MG63 (cell line): ENCODE results near the gene TMEM63A. TPM values are rescaled to one million over a fixed set of nuclear protein-coding genes. Genes with fewer than 3 reads are reported as not detected.
"Not testable (repeated sequence)": the region's sequence is repeated elsewhere in the genome, so short reads cannot be mapped to it uniquely, and the experiment has no call there.

Source experiments
- DNase-seq: peaks from one replicate; pipeline ENCODE4 v3.0.0-alpha.2; 2020
- H3K27me3 ChIP-seq: fragments of 250-450 bp; sonication (Bioruptor Pico); 2 replicates; pipeline ENCODE4 v1.5.1; 2020; ENCODE audit warnings: mild to moderate bottlenecking, moderate library complexity
- H3K36me3 ChIP-seq: fragments of 250-450 bp; sonication (Bioruptor Pico); 2 replicates; pipeline ENCODE4 v1.5.1; 2020; ENCODE audit warnings: mild to moderate bottlenecking, moderate library complexity
- H3K4me3 ChIP-seq: fragments of 250-450 bp; sonication (Bioruptor Pico); 2 replicates; pipeline ENCODE4 v1.5.1; 2020; ENCODE audit warnings: mild to moderate bottlenecking, moderate library complexity
- H3K9me3 ChIP-seq: fragments of 250-450 bp; sonication (Bioruptor Pico); 2 replicates; pipeline ENCODE4 v1.5.1; 2020; ENCODE audit warnings: mild to moderate bottlenecking, moderate library complexity
- total RNA-seq: library from RNA; depleted of rRNA; stranded (reverse); fragments of >200 nt; shearing (Covaris generic); gene quantifications from 2 replicates; pipeline ENCODE4 v1.2.3, GENCODE V29; 2014; ENCODE audit warnings: low replicate concordance; rRNA removed

The TMEM63A gene
- 1.3 and 5.5 TPM in 2 replicates for total RNA-seq

DNA sequence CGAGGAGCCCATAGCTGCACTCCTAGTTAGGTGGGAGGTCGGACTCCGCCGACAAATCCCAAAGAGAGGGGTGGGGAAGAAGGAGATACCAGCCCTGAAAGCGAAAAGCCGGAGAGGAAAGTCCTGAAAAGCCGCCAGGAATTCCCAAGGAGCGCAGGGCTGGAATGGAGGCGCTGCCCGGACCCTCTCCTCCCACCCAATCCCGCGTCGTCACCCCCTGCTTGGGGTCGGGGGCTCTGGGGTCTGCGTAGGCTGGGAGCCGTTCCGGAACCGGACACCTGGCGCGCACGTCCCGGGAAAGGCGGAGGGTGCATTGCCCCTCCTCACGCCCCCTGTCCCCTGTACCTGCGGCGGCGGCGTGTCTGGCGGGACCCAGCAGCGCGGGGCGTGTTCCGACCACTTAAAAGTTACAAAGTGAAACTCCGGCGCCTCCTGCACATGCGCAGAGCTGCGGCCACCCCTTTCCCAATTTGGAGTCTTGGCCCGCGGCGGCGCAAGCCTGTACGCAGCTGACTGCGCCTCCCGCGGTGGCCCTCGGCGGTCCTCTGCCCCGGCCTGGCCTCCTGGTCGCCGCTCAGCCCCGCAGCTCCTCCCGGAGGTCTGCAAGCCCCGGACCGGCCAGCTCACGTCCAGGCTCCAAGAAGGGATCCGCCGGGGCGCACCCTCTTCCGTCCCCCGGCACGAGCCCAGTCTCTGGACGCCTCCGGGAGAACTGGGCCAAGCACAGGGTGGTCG lies at the start of gene TMEM63A:
TSS of gene TMEM63A (minus strand) at position 422 of the 735 bp plus-strand sequence. CDS start 4,800 bp downstream, outside the sequence.
- Histone ChIP-seq H3K27me3 (no peaks in the 10 kb centered on the region), H3K36me3 (peaks cover 5% of the 10 kb centered on the region), H3K9me3 (no peaks in the 10 kb centered on the region), H3K4me3 (peak within 1 kb of the TSS; percentile 87)
- DNase-seq: peak; percentile 87

GRCh38 chr1:225931270-225932136 lies 49.3 kb upstream of the TMEM63A start:
- no peak overlapping the region for H3K4me3 ChIP-seq
- H3K27me3 ChIP-seq: no peaks in the 10 kb centered on the region
- H3K36me3 ChIP-seq: no peaks in the 10 kb centered on the region
- DNase-seq: no peak
- no peaks in the 10 kb centered on the region for H3K9me3 ChIP-seq

GRCh38 chr1:225930566-225930965 lies 48.4 kb upstream of the TMEM63A start:
- H3K4me3 ChIP-seq: no peak overlapping the region
- H3K36me3 ChIP-seq: no peaks in the 10 kb centered on the region
- H3K9me3 ChIP-seq: no peaks in the 10 kb centered on the region
- no peak for DNase-seq
- no peaks in the 10 kb centered on the region for H3K27me3 ChIP-seq

- not testable (repeated sequence) for DNase-seq, H3K27me3 ChIP-seq, H3K9me3 ChIP-seq, H3K4me3 ChIP-seq, H3K36me3 ChIP-seq
Observed at GRCh38 chr1:225929462-225929861, 47.3 kb upstream of the TMEM63A start.

DNA sequence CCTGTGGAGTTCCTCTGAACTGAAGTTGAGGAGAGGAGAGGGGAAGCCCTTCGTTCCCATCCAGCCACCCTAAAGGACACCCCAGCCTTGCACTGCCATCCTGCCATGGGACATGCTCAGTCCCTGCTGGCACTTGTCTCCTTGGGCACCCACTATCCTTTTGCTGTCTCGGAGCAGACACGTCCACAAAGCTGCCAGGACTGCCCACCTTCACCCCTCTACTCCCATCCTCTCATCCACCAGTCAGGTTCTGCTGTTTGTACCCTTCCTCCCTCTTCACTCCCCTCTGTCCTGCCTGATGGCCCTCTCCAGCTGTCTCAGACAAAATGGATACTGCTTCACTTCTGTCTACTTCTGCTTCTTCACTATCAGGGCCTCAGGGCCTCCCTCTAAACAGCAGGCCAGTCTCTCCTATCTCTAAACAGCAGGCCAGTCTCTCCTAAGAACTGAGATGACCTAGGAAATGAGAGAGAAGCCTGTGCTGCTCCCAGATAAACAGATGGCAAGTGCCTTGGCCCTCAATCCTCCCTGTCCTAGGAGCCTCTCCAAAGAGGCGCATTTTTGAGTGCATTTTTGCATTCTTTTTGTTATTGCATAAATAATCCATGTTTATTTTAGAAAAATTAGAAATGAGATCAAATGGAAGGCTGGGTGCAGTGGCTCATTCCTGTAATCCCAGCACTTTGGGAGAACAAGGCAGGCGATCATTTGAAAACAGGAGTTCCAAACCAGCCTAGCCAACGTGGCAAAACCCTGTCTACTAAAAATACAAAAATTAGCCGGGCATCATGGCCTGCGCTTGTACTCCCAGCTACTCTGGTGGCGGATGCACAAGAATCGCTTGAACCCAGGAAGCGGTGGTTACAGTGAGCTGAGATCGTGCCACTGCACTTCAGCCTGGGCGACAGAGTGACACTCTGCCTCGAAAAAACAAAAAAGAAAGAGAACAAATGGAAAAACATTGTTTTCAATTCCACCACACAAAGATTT lies 46.3 kb upstream of the TMEM63A start:
- no peak overlapping the region for H3K4me3 ChIP-seq
- peaks cover 4% of the 10 kb centered on the region; the same call in 1 of the 2 replicates for H3K36me3 ChIP-seq

GRCh38 chr1:225926551-225927113 lies 44.5 kb upstream of the TMEM63A start:
- Histone ChIP-seq H3K36me3 (peaks cover 18% of the 10 kb centered on the region), H3K27me3 (no peaks in the 10 kb centered on the region), H3K4me3 (no peak overlapping the region), H3K9me3 (no peaks in the 10 kb centered on the region)
- DNase-seq: no peak

More for the DNA sequence above, 46.3 kb upstream of the TMEM63A start:
- Histone ChIP-seq H3K27me3 (no peaks in the 10 kb centered on the region), H3K9me3 (no peaks in the 10 kb centered on the region)
- no peak for DNase-seq

GRCh38 chr1:225923692-225924555 lies 41.7 kb upstream of the TMEM63A start, which contains the start of gene PYCR2:
PYCR2 (minus strand) TSS chr1:225924250; CDS start chr1:225924110, 140 bp downstream.
- Histone ChIP-seq H3K9me3 (no peaks in the 10 kb centered on the region), H3K36me3 (peaks cover 42% of the 10 kb centered on the region), H3K27me3 (no peaks in the 10 kb centered on the region), H3K4me3 (peak within 1 kb of the TSS; percentile 92)
- DNase-seq: peak; percentile 98

GRCh38 chr1:225923381-225923691 lies 41.2 kb upstream of the TMEM63A start:
- H3K9me3 ChIP-seq: no peaks in the 10 kb centered on the region
- DNase-seq: peak; percentile 16
- H3K27me3 ChIP-seq: no peaks in the 10 kb centered on the region
- peaks cover 48% of the 10 kb centered on the region for H3K36me3 ChIP-seq
- peak overlapping the region; percentile 92 for H3K4me3 ChIP-seq

- no peak overlapping the region; the same call in 1 of the 2 replicates for H3K4me3 ChIP-seq
- H3K27me3 ChIP-seq: no peaks in the 10 kb centered on the region
- peaks cover 50% of the 10 kb centered on the region for H3K36me3 ChIP-seq
- peak; percentile 49 for DNase-seq
- no peaks in the 10 kb centered on the region for H3K9me3 ChIP-seq
Observed at GRCh38 chr1:225921734-225922709, 39.8 kb upstream of the TMEM63A start.

GRCh38 chr1:225919906-225920305 lies 37.7 kb upstream of the TMEM63A start:
- Histone ChIP-seq H3K27me3 (no peaks in the 10 kb centered on the region), H3K36me3 (peaks cover 53% of the 10 kb centered on the region), H3K4me3 (no peak overlapping the region), H3K9me3 (no peaks in the 10 kb centered on the region)
- peak; percentile 56 for DNase-seq

- Histone ChIP-seq H3K9me3 (no peaks in the 10 kb centered on the region), H3K27me3 (no peaks in the 10 kb centered on the region), H3K36me3 (peaks cover 49% of the 10 kb centered on the region), H3K4me3 (no peak overlapping the region)
- DNase-seq: no peak
Observed at GRCh38 chr1:225918280-225918679, 36.1 kb upstream of the TMEM63A start.

DNA sequence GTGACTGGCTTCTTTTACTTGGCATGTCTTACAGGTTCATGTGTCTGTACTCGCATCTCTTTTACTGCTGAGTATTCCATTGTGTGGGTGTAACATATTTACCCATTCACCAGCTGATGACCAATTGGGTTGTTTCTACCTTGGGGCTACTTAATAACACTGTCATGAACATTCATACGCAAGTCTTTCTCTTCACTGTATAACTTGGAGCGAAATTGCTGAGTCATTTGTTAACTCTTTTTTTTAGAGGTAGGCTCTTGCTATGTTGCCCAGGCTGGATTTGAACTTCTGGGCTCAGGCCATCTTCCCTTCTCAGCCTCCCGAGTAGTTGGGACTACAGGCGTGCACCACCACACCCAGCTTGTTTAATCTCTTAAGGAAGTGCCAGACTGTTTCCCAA lies 35.4 kb upstream of the TMEM63A start:
- Histone ChIP-seq H3K27me3 (no peaks in the 10 kb centered on the region), H3K9me3 (no peaks in the 10 kb centered on the region), H3K36me3 (peaks cover 43% of the 10 kb centered on the region), H3K4me3 (no peak overlapping the region)
- DNase-seq: no peak

GRCh38 chr1:225917101-225917500 lies 34.9 kb upstream of the TMEM63A start:
- Histone ChIP-seq H3K9me3 (no peaks in the 10 kb centered on the region), H3K4me3 (no peak overlapping the region), H3K36me3 (peaks cover 39% of the 10 kb centered on the region), H3K27me3 (no peaks in the 10 kb centered on the region)
- DNase-seq: no peak

DNA sequence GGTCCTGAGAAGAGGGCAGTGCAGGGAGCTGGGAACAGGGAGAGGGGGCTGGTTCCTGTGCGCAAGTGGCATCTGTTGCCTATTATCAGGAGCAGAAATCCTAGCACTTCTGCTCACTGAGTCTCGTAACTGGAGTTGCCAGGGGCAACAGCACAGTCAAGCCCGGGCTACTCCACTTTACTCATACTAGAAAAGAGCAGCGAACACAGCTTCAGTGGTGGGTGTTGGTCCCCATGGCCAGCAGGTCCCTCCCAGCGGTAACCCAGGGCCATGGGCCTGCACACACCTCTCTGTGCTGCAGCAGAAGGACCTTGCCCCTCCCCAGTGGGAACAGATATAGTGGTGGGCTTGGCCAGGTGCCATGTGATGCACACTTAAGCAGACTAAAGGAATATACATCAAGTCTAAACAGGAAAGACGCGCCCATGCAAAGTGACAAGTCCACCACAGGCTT lies 33.4 kb upstream of the TMEM63A start:
- no peak overlapping the region for H3K4me3 ChIP-seq
- H3K27me3 ChIP-seq: no peaks in the 10 kb centered on the region
- H3K9me3 ChIP-seq: no peaks in the 10 kb centered on the region
- H3K36me3 ChIP-seq: peaks cover 24% of the 10 kb centered on the region
- DNase-seq: no peak
